Fibroblast of skin of back (primary cell): Measurements from ENCODE around the gene RIC1. TPM values are rescaled to one million over a fixed set of nuclear protein-coding genes. Genes with fewer than 3 reads are reported as not detected.
"Not testable (repeated sequence)": the region's sequence is repeated elsewhere in the genome, so short reads cannot be mapped to it uniquely, and the experiment has no call there.

Source experiments
- DNase-seq: peaks from one replicate; pipeline ENCODE4 v3.0.0-alpha.2; 2013
- polyA plus RNA-seq, 2 experiments: library from polyadenylated mRNA; unstranded; fragments of 120-200 nt; gene quantifications; one replicate each; pipeline ENCODE4 v1.2.1, GENCODE V29; 2013; ENCODE audit not compliant: insufficient read length in 2 of 2

Gene RIC1, protein sequence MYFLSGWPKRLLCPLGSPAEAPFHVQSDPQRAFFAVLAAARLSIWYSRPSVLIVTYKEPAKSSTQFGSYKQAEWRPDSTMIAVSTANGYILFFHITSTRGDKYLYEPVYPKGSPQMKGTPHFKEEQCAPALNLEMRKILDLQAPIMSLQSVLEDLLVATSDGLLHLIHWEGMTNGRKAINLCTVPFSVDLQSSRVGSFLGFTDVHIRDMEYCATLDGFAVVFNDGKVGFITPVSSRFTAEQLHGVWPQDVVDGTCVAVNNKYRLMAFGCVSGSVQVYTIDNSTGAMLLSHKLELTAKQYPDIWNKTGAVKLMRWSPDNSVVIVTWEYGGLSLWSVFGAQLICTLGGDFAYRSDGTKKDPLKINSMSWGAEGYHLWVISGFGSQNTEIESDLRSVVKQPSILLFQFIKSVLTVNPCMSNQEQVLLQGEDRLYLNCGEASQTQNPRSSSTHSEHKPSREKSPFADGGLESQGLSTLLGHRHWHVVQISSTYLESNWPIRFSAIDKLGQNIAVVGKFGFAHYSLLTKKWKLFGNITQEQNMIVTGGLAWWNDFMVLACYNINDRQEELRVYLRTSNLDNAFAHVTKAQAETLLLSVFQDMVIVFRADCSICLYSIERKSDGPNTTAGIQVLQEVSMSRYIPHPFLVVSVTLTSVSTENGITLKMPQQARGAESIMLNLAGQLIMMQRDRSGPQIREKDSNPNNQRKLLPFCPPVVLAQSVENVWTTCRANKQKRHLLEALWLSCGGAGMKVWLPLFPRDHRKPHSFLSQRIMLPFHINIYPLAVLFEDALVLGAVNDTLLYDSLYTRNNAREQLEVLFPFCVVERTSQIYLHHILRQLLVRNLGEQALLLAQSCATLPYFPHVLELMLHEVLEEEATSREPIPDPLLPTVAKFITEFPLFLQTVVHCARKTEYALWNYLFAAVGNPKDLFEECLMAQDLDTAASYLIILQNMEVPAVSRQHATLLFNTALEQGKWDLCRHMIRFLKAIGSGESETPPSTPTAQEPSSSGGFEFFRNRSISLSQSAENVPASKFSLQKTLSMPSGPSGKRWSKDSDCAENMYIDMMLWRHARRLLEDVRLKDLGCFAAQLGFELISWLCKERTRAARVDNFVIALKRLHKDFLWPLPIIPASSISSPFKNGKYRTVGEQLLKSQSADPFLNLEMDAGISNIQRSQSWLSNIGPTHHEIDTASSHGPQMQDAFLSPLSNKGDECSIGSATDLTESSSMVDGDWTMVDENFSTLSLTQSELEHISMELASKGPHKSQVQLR (N-terminal part only)
- polyA plus RNA-seq (2013, experiment 1 of 2; ENCODE audit: insufficient read length), result 30.5 TPM
- 39.1 TPM for polyA plus RNA-seq (2013, experiment 2 of 2; ENCODE audit: insufficient read length)

DNA sequence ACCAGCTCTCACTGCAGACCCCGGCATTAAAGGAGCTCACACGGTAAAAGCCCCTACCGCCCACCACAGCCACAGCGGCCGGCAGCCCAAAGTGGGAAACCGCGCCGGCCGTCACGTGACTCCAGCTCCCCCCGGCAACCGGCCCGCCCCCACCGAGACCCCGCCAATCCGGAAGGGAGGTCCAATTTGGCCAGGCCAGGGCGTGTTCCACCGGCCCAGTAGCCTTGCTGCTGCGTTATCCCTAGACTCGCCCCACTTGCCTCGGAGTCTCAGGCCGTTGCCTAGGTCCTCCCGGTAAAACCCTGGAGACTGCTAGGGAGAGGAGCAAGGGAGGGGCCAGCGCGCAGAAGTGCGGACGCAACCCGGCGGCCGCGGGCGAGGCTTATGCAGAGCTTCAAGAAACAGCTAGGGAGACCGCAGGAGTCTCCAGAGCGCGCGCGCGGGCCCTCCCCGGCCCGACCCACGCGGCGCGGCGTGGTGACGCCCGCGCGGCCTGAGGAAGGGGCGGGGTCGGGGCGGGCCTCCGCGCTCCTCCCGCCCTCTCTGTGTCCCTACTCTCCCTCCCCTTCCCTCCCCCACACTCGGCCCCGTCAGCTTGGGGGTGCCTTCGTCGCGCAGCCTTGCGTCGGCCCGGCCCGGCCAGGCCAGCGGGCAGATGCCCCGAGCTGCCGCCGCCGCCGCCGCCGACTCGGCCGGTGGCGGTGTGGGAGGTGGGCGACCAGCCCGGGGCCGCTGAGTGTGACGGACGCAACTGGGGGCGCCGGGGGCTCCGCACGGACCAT, at the start of gene RIC1:
Gene RIC1, plus strand, starts transcription at position 578 of the 782 bp plus-strand sequence. Its CDS starts 203 bp downstream, at position 781.
- peak; percentile 94 for DNase-seq

DNA sequence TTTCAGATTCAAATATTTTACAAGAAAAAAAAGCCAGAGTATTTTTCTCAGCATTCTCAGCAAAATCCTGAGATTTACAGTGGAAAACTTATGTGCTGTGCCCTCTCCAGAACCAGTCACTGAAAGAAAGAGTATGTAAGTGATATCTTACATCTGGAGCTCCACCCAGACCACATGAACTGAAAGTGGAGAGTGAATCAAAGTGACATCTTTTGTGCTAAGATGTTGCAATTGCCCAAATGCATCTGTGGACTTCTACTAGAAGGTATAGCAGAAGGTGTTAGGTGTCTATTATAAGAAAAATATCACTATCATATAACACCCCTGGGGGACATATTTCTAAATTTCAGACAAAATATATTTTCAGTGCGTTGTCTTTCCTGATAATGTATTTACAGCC, 49.0 kb upstream of the RIC1 start:
- DNase-seq, result no peak

DNA sequence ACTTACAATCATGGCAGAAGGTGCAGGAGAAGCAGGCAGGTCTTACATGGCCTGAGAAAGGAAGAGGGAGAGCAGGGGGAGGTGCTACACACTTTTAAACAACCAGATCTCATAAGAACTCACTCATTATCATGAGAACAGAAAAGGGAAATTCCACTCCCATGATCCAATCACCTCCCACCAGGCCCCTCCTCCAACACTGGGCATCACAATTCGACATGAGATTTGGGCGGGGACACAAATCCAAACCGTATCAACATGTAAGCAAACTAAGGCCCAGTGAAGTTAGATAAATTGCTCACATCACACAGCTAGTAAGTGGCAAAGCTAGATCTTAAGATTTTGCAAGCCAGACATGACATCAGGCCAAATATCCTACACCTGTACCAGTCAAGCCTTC, 48.3 kb upstream of the RIC1 start:
- peak; percentile 24 for DNase-seq

DNA sequence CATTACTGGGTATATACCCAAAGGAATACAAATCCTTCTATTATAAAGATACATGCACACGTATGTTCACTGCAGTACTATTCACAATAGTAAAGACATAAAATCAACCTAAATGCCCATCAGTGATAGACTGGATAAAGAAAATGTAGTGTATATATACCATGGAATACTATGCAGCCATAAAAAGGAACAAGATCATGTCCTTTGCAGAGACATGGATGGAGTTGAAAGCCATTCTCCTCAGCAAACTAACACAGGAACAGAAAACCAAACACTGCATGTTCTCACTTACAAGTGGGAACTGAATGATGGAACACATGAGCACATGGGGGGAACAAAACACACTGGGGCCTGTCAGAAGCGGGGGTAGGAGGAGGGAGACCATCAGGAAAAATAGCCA, 47.2 kb upstream of the RIC1 start:
- DNase-seq, result not testable (repeated sequence)

DNA sequence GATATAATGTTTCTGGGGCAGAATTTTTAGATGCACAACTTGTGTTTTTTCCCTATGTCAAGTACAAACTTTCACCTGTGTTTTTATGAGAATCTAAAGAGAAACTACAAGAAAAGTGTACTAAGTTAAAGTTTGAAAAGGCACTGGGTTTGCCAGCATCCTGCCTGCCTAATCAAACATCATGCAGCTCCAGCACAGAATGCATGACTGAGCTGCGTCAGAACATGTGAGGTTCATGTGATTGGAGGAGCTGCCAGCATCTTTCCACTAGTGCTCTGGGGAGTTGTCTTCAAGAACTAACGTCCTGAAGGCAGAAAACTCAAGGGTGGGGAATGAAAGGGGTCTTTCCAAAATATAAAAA, 46.1 kb upstream of the RIC1 start:
- peak; percentile 73 for DNase-seq

DNA sequence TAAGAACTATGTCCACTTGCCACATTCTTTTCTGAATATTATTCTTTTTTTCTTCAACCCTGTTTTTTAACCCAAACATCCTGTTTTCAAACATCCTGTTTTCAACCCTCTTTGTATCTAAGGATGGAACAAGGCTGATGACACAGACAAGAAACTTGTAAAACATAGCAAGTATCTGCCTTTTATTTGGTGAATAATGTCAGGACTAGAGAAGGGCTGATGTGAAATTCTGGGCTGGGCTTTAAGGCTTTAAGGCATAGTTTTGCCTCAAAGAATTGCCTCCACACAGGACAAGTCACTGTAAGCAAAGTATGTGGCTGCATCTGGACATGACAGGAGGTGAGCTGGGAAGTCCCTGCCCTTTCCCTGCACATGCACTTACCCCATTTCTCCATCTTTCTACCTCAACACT, 42.5 kb upstream of the RIC1 start:
- peak; percentile 84 for DNase-seq

DNA sequence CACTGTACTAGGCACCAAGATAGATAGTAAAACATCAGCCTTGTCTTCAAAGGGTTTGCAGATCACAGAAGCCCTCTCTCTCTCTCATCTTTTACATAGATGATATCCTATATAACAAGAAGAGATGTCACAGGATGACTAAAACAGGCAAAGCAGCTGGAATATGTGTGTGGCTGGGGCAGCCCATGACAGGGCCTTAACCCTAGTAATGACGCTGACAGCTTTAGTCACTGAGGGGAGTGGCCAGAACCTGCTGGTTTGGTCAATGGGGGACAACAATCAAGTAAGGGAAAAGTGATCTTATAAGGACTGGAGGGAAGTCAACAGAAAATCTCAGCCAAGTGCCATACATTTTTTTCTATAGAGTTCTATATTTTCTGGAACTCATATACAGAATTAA, 41.9 kb upstream of the RIC1 start:
- DNase-seq, result peak; percentile 89

DNA sequence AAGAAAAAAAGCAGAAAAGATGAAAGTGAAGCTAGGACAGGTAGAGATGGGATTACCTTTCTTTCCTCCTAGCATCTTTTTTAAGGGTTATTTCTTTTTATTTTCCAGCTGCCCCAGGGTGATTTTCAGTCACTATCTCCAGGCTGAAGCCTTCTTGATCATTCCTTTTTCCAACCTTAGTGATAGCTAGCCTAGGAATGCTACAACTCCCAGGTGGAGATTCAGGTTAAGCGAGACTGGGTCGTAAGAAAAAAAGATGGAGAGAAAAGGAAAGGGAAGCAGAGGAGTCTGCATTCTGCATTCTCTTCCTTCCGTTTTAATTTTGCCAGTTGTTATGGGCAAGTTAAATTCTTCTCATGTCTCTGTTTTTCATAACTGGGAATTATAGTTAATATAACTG, 36.7 kb upstream of the RIC1 start:
- DNase-seq, result no peak

DNA sequence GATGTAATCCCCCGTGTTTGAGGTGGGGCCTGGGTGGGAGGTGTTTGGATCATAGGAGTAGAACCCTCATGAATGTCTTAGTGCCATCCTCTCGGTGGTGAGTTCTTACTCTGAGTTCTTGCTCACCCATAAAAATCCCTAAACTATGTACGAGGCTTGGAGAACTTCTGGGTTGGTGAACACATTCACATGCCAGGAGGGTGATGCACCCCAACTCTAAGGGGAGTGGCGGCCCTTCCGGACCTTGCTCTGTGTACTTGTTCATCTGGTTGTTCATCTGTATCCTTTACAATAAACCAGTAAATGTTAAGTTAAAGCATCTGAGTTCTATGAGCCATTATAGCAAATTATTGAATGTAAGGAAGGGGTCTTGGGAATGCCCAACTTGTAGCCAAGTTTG, 36.0 kb upstream of the RIC1 start:
- DNase-seq, result no peak

DNA sequence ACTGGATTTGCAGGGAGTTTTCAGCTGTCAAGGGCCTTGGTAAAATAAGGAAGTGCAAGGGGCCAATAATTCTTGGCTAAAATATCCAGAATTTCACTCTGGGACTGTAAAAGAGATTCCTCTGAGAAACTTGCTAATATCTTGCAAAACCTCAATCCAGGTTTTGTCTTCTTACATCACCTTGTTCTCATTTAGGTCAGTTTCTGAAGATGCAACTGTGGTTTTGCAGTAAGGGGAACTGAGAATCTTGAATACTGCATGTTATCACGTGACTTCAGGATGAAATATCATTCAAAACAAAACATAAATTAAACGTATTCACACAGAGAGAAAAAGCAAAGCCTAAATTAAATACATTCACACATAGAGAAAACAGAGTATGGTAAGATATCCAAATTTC, 35.0 kb upstream of the RIC1 start:
- DNase-seq, result no peak

DNA sequence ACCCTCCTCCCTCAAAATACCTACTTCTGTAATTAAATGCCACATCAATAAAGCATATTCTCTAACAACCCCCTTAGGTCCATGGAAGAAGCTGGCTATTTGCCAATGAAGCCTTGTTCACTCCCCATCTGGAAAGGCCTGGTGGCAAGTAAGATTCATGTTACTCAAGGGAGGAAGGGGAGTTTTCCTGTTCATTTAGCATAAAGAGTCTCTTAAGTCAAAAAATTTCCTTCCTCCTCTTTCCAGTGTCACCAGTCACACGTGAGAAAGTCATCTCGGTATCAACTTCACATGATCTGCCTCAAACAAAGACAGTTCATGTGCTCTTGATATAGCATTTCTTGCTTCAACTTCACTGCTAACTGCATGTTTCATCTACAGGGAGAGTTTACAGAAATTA, 32.7 kb upstream of the RIC1 start:
- DNase-seq, result no peak

DNA sequence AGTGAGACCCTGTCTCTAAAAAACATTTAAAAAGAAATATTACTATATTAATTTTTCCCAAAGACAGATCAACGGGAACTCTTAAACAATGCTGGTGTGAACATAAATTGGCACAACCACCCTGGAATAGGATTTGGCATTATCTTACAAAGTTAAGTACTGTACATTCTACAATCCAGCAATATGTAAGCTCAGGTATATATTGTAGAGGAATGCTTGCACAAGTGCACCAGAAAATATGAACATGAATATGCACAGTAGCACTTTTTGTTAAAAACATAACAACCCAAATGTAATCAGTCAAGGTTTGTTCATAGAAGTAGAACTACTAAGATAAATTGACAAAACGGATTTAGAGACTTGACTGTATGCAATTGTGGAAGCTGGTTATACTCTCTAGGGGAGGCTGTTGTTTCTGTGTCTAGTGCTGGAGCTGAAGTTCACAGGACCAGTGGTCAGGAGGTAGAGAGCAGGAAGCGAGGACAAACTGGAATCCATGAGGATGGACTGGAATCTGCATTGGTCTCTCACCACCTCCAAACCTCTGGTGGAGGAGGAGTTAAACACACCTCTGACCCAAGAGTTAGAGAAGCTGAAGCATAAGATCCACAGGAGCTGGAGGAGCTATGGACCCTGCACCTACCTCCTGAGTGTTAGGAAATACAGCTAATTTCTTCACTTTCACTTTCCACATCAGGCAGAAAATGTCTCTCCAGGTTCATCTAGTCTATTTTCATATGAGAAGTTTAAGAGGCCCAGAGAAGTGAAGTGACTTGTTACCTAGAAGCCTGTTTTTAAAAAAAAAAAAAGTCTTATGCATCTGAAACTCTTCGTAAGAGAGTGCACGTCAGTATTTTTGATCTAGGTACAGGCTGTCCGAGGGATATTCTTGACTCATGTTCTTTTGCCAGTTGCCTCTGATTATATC, 20.3 kb upstream of the RIC1 start:
- DNase-seq, result no peak

DNA sequence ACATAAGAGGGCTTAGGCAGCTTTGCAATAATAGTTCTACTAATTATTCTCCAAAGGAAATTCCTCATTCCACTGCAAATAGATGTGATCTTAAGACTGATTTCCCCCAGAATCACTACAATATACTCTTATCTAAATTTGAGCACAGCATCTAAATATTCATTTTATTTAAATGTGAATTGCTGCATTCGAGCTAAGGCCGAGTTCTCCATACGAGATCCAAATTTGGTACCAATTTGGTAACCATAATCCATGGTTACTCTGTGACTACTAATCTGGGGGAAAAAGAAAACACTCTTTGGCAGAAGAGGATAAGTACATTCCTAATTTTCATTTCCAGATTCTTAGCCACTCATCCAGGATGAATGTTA, 19.7 kb upstream of the RIC1 start:
- no peak for DNase-seq

DNA sequence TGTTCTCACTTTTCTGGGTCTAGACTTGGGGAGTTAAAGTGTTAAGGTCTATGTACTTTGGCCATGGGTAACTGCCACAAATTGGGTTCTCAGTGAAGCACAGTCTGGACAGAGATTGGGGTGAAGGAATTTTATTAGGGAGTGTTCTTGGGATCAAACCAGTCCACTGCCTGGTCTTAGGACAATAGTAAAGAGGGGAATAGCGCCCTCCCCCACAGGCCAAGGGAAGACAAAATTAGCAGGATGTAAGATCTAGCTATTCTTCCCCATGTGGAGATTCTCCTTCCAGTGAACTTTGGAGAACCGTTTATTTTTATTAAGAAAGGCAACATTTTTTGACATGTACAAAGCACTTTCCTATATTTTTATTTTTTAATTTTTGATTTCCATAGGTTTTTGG, 18.4 kb upstream of the RIC1 start:
- DNase-seq, result no peak

DNA sequence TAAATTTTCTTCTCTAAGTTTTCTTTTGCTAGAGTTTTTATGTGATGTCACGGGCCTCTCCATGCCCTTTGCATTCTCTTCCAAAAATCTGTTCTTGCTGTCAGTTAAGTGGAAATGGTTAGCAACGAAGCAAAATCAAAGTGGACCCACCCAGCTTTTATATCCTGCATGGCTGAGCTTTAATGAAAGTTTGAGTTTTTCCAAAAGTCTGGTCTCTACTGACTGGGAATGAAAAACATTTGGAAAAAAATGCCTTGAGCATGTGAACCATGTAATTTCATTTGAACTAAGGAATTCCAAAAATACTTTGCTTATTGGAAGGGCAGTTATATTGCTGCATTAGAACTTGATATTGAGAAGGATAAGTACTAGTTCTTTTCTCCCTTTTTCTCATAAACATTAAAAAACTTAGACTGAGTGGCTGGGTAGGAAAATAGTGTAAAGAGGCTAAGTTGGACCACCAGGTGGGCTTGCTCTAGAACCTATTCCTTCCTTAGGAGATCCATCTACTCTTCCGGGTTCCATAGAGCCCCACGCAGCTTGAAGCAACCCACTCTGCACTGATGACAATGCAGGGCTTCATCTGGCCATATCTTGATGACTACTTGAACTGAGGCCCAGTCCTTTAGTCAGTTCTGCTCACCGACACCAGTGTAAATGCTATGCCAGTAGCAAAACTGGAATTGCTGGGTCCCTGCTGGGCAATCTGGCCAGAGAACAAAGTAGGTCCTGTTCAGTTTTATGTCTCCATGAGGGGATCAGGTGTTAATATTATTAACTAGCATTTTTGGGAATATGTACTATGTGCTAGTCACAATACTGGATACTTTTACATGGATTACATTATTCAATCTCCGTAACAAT, 17.4 kb upstream of the RIC1 start:
- DNase-seq, result peak; percentile 48

DNA sequence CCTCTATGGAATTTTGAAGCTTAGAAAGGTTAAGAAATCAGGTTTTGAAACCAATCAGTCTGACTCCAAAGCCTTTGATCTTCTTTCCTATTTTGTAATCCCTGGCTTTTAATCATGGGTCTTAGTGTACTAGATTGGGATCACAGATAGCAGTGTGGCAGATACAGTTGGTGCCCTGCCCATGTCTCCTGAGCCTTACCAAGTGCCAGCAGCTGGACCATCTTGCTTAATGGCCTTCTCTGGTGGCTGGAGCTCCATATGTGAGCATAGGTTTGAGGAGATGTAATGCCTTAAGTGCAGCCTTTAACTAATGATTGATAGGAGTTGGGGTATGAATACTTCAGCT, 16.7 kb upstream of the RIC1 start:
- no peak for DNase-seq

DNA sequence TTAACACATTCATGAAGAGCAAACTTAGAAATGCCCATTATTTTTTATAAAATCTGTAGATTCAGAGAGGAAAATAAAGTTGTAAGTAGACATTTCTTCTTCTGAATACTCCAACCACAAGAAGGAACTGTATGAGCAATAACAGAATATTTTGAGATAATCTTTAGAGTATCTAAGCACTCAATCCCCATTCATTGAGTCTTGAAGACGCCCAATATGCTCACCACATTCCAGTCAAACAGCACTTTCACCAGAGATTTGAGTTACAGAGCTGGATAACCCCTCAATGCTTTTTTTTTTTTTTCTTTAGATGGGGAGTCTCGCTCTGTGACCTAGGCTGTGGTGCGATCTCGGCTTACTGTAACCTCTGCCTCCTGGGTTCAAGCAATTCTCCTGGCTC, 14.7 kb upstream of the RIC1 start:
- DNase-seq, result no peak

DNA sequence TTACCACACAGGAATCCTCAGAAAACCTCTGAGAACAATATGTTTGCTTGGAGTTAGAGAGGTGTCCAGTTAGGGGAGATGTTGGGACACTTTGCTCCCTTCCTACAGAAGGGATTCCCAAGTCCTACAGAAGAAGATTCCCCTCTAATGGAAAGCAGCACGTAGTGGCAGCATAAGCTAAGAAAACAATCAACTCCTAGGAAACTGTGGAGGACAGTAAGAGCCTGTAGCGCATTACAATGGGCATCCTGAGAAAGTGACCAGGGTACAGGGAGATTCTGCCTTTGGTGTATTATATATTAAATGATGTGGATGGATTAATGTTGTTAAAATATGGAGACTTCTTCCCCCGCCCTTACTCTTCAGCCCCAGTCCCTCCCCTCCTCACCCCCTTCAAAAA, 13.9 kb upstream of the RIC1 start:
- DNase-seq, result no peak

DNA sequence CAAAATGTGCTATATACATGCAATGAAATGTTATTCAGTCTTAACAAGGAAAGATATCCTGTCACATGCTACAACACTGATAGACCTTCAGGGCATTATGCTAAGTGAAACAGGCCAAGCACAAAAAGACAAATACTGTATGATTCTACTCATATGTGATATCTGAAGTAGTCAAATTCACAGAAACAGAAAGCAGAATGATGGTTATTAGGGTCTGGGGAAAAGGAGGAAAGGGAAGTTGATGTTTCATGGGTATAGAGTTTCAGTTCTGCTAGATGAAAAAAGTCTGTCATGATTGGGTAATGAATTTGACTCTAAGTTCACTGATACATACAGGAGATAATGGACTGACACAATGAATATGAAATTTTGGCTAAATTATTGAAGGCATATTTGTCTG, 11.2 kb upstream of the RIC1 start:
- DNase-seq, result no peak

DNA sequence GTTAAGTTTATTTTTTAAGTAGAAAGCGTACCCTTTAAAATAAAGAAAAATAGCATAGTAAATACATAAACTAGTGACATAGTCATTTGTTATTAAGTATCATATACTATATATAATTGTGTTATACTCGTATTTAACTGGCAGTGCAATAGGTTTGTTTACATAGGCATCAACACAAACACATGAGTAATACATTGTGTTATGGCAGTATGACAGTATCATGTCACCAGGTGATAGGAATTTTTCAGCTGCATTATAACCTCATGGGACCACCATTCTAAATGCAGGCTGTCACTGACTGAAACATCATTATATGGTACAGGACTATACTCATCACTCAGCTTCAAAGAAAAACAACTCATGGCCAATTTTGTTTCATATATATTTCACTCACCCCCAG, 8.4 kb upstream of the RIC1 start:
- no peak for DNase-seq
